H1 (cell line): ENCODE measurements around the gene RPUSD2.

Experiments used
- CHD2 ChIP-seq: IDR thresholded peaks from 2 replicates; pipeline ENCODE4 v1.6.1; 2012; ENCODE audit warnings: low read length, improper control_type of control experiment
- POLR2A ChIP-seq, 2 experiments: IDR thresholded peaks; 1 replicate in 1 of 2; 2 replicates in 1 of 2; pipeline ENCODE4 v1.6.1; 2011; ENCODE audit warnings: low read depth in 2 of 2, low read length in 2 of 2, mild to moderate bottlenecking in 2 of 2; ENCODE audit errors: control extremely low read depth in 1 of 2
- POLR2AphosphoS5 ChIP-seq: IDR thresholded peaks from 2 replicates; pipeline ENCODE4 v1.6.1; 2011; ENCODE audit warnings: low read depth, low read length
- SRF ChIP-seq: IDR thresholded peaks from 2 replicates; pipeline ENCODE4 v1.6.1; 2011; ENCODE audit warnings: mild to moderate bottlenecking, low read depth, low read length, moderate library complexity
- TBP ChIP-seq: IDR thresholded peaks from 2 replicates; pipeline ENCODE4 v1.6.1; 2011; ENCODE audit warnings: low read depth, low read length, improper control_type of control experiment
- TF ChIP-seq, protein P1 (sequence below), 3 experiments: IDR thresholded peaks; 1 replicate in 2 of 3; 2 replicates in 1 of 3; pipeline versions ENCODE4 v1.5.1 to v1.6.1; 2011; ENCODE audit warnings: low read length in 3 of 3, mild to moderate bottlenecking in 3 of 3, inconsistent platforms in 2 of 3, low read depth in 1 of 3, moderate library complexity in 1 of 3; ENCODE audit not compliant: insufficient read depth in 1 of 3; ENCODE audit errors: control extremely low read depth in 1 of 3

DNA sequence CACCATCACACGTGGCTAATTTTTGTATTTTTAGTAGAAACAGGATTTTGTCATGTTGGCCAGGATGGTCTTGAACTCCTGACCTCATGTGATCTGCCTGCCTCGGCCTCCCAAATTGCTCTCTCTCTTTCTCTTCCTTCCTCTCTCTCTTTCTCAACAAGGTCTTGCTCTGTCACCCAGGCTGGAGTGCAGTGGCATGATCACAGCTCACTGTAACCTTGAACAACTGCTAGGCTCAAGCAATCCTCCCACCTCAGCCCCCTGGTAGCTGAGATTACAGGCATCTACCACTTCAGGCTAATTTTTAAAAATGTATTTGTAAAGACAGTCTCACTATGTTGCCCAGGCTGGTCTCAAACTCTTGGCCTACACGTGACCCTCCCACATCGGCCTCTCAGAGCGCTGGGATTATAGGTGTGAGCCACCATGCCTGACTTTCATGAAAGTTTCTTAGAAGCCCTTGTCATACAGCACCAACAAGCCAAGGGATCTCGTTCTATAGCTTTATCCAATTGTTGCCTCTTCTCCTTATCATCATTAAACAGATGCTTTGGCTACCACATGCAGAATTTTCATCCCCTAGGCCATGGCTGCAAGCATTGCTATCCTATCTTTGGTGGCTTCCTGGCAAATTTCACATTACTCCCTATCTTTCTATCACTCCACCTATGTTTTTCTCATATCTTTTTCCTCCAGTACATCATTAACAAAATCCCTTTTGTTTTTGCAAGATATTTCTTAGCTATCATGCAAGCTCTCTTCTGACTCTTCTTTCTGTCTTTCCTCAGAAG is 10.0 kb upstream of the RPUSD2 start:
- no peak for TF ChIP-seq SRF
- no peak for TF ChIP-seq CHD2
- TF ChIP-seq, protein P1, sequence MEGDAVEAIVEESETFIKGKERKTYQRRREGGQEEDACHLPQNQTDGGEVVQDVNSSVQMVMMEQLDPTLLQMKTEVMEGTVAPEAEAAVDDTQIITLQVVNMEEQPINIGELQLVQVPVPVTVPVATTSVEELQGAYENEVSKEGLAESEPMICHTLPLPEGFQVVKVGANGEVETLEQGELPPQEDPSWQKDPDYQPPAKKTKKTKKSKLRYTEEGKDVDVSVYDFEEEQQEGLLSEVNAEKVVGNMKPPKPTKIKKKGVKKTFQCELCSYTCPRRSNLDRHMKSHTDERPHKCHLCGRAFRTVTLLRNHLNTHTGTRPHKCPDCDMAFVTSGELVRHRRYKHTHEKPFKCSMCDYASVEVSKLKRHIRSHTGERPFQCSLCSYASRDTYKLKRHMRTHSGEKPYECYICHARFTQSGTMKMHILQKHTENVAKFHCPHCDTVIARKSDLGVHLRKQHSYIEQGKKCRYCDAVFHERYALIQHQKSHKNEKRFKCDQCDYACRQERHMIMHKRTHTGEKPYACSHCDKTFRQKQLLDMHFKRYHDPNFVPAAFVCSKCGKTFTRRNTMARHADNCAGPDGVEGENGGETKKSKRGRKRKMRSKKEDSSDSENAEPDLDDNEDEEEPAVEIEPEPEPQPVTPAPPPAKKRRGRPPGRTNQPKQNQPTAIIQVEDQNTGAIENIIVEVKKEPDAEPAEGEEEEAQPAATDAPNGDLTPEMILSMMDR (IDR thresholded peaks at IDR 0.05; ENCODE audit: control extremely low read depth in 1 of 3, insufficient read depth in 1 of 3, low read depth in 1 of 3, low read length in 3 of 3), result no peak
- TF ChIP-seq POLR2A (IDR thresholded peaks at IDR 0.05; ENCODE audit: control extremely low read depth in 1 of 2, low read depth in 2 of 2, low read length in 2 of 2), result no peak
- no peak for TF ChIP-seq POLR2AphosphoS5
- TF ChIP-seq TBP, result no peak
